Upper lobe of left lung (tissue), 6 donors: ENCODE data around the gene IFT57. TPM values are rescaled to one million over a fixed set of nuclear protein-coding genes. Genes with fewer than 3 reads are reported as not detected.
A peak's percentile ranks its signal among the peaks of the same experiment; 100 is the strongest.

Experiments
- ATAC-seq, 2 donors: fragments of 200-7000 bp; cut with Tn5 transposase; one replicate each; pipeline ENCODE4 v1.9.1; 2022; ENCODE audit warnings: mild to moderate bottlenecking in 2 of 2, moderate library complexity in 2 of 2; ENCODE audit not compliant: low FRiP score in 2 of 2
- DNase-seq, 2 donors: peaks; one replicate each; pipeline ENCODE4 v3.0.0-alpha.2; 2019 to 2020
- H3K27ac ChIP-seq, 4 donors: fragments of 200-600 bp; sonication (generic); one replicate each; pipeline ENCODE4 v1.5.1; 2016 to 2019
- H3K27me3 ChIP-seq, 4 donors: fragments of 200-600 bp; sonication (generic); one replicate each; pipeline ENCODE4 v1.5.1; 2017 to 2019
- H3K36me3 ChIP-seq, 4 donors: fragments of 200-600 bp; sonication (generic); one replicate each; pipeline ENCODE4 v1.5.1; 2016 to 2019
- H3K4me1 ChIP-seq, 4 donors: fragments of 200-600 bp; sonication (generic); one replicate each; pipeline ENCODE4 v1.5.1; 2018 to 2019
- H3K4me3 ChIP-seq, 4 donors: fragments of 200-600 bp; sonication (generic); one replicate each; pipeline ENCODE4 v1.5.1; 2017 to 2019; ENCODE audit warnings: mild to moderate bottlenecking in 2 of 4, moderate library complexity in 1 of 4
- H3K9me3 ChIP-seq, 4 donors: fragments of 200-600 bp; sonication (generic); one replicate each; pipeline ENCODE4 v1.5.1; 2018 to 2019
- EP300 ChIP-seq, 4 donors: sonication (generic); formaldehyde crosslinking; IDR thresholded peaks; one replicate each; pipeline ENCODE4 v1.5.1; 2017; ENCODE audit warnings: antibody characterized with exemption in 4 of 4, control low read depth in 2 of 4
- POLR2A ChIP-seq, 4 donors: fragments of 450-650 bp; IDR thresholded peaks; one replicate each; pipeline ENCODE4 v1.5.1; 2016 to 2017; ENCODE audit warnings: antibody characterized with exemption in 4 of 4, mild to moderate bottlenecking in 2 of 4
- POLR2AphosphoS5 ChIP-seq, 2 donors: sonication (generic); formaldehyde crosslinking; IDR thresholded peaks; one replicate each; pipeline ENCODE4 v1.5.1; 2017; ENCODE audit warnings: antibody characterized with exemption in 2 of 2
- WGBS, 2 donors: methylation state at CpG; one replicate each; pipeline ENCODE4 v1.1.5; 2017 to 2018; 5-methylcytosine and 5-hydroxymethylcytosine counted together
- total RNA-seq, 6 donors: library from RNA; depleted of rRNA in 4 of 6; stranded (reverse); fragments of >200 nt in 4 of 6; gene quantifications; one replicate each; pipeline versions ENCODE4 v1.1.0 to v1.2.1, GENCODE V29; 2016 to 2021
- TF ChIP-seq, protein P1 (sequence below), 6 experiments: fragments of 450-650 bp in 4 of 6; fragments of 200-600 bp in 2 of 6; sonication (generic) in 2 of 6; IDR thresholded peaks; one replicate each; pipeline ENCODE4 v1.5.1; 2016 to 2019; ENCODE audit warnings: antibody characterized with exemption in 6 of 6
- donor health status: DM: no; HTN: no; CAD: no; lungs with moderate emphysema.
- donor health status: DM: no; HTN: yes; CAD: no; lungs with severe emphysema.

The IFT57 gene
- total RNA-seq, 6 donors from 2014 or later: 118 to 467 (median 232) TPM

DNA sequence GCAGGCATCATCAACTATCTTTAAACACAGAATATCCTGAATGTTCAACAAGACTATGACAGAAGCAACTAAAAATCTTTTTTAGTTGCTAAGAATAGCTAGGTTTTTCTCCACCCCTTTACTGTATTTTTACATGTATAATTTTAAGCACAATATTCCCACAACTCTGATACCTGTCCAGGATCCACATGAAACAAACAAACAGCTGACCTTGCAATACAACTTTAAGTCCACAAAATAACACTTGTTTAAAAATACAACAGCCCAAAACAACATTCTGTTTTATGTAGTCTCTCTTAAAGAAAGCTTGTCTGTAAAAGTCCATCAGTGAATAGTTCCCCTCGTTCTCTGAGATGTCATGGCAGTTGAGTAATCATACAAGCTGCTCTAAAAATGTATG is 41.1 kb downstream of the IFT57 start:
- no peak for TF ChIP-seq EP300 (IDR thresholded peaks at IDR 0.05)
- no peak for TF ChIP-seq POLR2AphosphoS5 (IDR thresholded peaks at IDR 0.05)
- no peak for TF ChIP-seq POLR2A (IDR thresholded peaks at IDR 0.05)
- TF ChIP-seq, protein P1, sequence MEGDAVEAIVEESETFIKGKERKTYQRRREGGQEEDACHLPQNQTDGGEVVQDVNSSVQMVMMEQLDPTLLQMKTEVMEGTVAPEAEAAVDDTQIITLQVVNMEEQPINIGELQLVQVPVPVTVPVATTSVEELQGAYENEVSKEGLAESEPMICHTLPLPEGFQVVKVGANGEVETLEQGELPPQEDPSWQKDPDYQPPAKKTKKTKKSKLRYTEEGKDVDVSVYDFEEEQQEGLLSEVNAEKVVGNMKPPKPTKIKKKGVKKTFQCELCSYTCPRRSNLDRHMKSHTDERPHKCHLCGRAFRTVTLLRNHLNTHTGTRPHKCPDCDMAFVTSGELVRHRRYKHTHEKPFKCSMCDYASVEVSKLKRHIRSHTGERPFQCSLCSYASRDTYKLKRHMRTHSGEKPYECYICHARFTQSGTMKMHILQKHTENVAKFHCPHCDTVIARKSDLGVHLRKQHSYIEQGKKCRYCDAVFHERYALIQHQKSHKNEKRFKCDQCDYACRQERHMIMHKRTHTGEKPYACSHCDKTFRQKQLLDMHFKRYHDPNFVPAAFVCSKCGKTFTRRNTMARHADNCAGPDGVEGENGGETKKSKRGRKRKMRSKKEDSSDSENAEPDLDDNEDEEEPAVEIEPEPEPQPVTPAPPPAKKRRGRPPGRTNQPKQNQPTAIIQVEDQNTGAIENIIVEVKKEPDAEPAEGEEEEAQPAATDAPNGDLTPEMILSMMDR (IDR thresholded peaks at IDR 0.05): no peak
- Histone ChIP-seq H3K36me3 (peaks cover 0 to 3% (median 0%) of the 10 kb centered on the region in 4 donors), H3K4me1 (peaks cover 0 to 8% (median 1%) of the 10 kb centered on the region in 4 donors), H3K9me3 (no peaks in the 10 kb centered on the region), H3K4me3 (no peak overlapping the region), H3K27me3 (no peaks in the 10 kb centered on the region), H3K27ac (no peak overlapping the region)
- ATAC-seq (no peak), DNase-seq (no peak)
- 39 to 55% methylated on average over 1 of the region's 1 CpG for WGBS, 2 donors

DNA sequence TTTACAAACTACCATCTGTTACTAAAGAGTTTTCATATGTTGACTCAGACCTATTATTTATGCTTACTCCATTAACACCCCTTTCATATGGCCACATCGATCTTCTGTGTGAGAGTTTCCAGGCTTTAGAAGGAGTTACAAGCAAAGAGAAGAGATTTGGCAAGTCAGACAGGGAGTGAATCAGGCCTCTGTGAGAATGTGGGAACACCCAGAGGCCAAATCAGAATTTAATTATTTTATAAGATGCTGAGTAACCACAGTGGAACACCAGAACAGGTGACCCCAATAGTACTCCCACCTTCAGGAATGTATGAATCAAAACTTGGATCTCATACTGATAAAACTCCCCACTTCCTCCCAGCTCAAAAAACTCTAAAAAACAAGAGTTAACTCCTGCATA is 42.0 kb downstream of the IFT57 start:
- Histone ChIP-seq H3K4me3 (no peak overlapping the region), H3K9me3 (no peaks in the 10 kb centered on the region), H3K36me3 (no peaks in the 10 kb centered on the region), H3K4me1 (peaks cover 0 to 8% (median 1%) of the 10 kb centered on the region in 4 donors), H3K27ac (no peak overlapping the region), H3K27me3 (no peaks in the 10 kb centered on the region)
- 46 to 50% methylated on average over 1 of the region's 1 CpG for WGBS, 2 donors
- DNase-seq (no peak), ATAC-seq (peak in 1 of 2 donors; percentile 43)
- TF ChIP-seq, protein P1 (IDR thresholded peaks at IDR 0.05): no peak
- no peak for TF ChIP-seq POLR2AphosphoS5 (IDR thresholded peaks at IDR 0.05)
- TF ChIP-seq EP300 (IDR thresholded peaks at IDR 0.05): no peak
- no peak for TF ChIP-seq POLR2A (IDR thresholded peaks at IDR 0.05)

DNA sequence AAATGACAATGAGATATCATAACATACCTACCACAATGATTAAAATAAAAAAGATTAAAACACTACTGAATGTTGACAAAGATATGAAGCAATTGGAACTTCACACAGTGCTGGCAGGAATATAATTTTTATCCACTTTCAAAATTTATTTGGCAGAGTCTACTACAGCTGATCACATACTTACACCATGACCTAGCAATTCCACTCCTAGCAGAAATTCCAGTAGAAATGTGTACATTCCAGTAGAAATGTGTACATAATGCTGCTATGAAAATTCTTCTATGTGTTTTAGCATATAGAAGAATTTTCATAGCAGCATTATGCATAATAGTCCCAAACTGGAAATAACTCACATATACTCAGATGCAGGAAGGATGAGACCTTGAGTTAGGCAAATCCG is 43.5 kb downstream of the IFT57 start:
- DNase-seq (no peak), ATAC-seq (no peak)
- 100% methylated on average over 1 of the region's 1 CpG for WGBS, 2 donors
- TF ChIP-seq, protein P1 (IDR thresholded peaks at IDR 0.05): no peak
- no peak for TF ChIP-seq EP300 (IDR thresholded peaks at IDR 0.05)
- no peak for TF ChIP-seq POLR2A (IDR thresholded peaks at IDR 0.05)
- TF ChIP-seq POLR2AphosphoS5 (IDR thresholded peaks at IDR 0.05): no peak
- no peak overlapping the region for H3K27ac ChIP-seq
- no peaks in the 10 kb centered on the region for H3K27me3 ChIP-seq
- no peaks in the 10 kb centered on the region for H3K36me3 ChIP-seq
- H3K4me3 ChIP-seq: no peak overlapping the region
- no peaks in the 10 kb centered on the region for H3K9me3 ChIP-seq
- H3K4me1 ChIP-seq: peaks cover 0 to 8% (median 1%) of the 10 kb centered on the region in 4 donors

DNA sequence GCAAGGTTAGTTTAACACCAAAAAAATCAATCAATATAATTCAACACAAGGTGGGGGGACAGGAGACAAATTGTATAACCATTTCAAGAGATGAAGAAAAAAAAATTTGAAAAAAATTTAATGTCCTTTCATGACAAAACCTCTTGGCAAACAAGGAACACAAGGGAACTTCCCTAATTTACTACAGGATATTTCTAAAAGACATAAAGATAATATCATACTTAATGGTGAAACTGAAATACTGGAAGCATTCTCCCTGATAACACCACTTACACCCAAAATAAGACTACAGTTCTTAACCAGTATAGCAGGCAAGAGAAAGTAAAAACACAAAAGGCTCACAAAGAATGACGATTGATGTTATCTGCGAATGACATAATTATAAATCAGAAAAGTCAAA is 44.7 kb downstream of the IFT57 start:
- H3K4me1 ChIP-seq: peaks cover 0 to 8% (median 1%) of the 10 kb centered on the region in 4 donors
- DNase-seq: no peak
- no peak overlapping the region for H3K27ac ChIP-seq
- ATAC-seq: no peak
- no peak overlapping the region for H3K4me3 ChIP-seq
- no peaks in the 10 kb centered on the region for H3K27me3 ChIP-seq
- TF ChIP-seq EP300 (IDR thresholded peaks at IDR 0.05) (no peak), POLR2AphosphoS5 (IDR thresholded peaks at IDR 0.05) (no peak), POLR2A (IDR thresholded peaks at IDR 0.05) (no peak)
- TF ChIP-seq, protein P1 (IDR thresholded peaks at IDR 0.05): no peak
- H3K36me3 ChIP-seq: no peaks in the 10 kb centered on the region
- no peaks in the 10 kb centered on the region for H3K9me3 ChIP-seq
- 71 to 75% methylated on average over 2 of the region's 2 CpGs for WGBS, 2 donors

DNA sequence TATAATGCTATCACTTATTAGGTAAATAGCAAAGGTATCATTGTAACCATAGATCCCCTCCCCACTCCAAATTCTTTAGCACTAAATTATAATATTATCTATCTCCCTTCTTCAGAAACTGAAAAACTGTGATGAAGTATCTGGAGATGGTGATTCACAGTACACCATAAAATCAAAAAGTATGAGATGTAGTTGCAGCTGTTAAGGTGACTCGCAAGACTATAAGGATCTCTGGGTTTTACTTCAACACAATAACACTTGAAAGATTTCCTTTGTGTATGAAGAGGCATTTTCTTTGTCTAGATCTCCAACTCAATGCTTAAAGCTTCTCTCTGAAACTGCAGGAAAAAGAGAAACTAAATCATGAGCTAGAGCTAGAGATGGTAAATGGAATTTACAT is 46.9 kb downstream of the IFT57 start:
- Histone ChIP-seq H3K27me3 (no peaks in the 10 kb centered on the region), H3K27ac (no peak overlapping the region), H3K4me1 (peaks cover 0 to 8% (median 0%) of the 10 kb centered on the region in 4 donors), H3K9me3 (no peaks in the 10 kb centered on the region), H3K36me3 (no peaks in the 10 kb centered on the region), H3K4me3 (no peak overlapping the region)
- 95 to 97% methylated on average over 1 of the region's 1 CpG for WGBS, 2 donors
- no peak for TF ChIP-seq POLR2A (IDR thresholded peaks at IDR 0.05)
- TF ChIP-seq EP300 (IDR thresholded peaks at IDR 0.05): no peak
- TF ChIP-seq, protein P1 (IDR thresholded peaks at IDR 0.05): no peak
- TF ChIP-seq POLR2AphosphoS5 (IDR thresholded peaks at IDR 0.05): no peak
- ATAC-seq: no peak
- DNase-seq: no peak
